Type B pancreatic cell (in vitro differentiated cells): Measurements from ENCODE around the gene DIAPH3. TPM values are rescaled to one million over a fixed set of nuclear protein-coding genes. Genes with fewer than 3 reads are reported as not detected.

Source experiments
- DNase-seq: peaks from one replicate; pipeline ENCODE4 v3.0.0; 2021; ENCODE audit warnings: mixed read lengths; ENCODE audit not compliant: unreplicated experiment; ENCODE audit errors: extremely low spot score
- H3K27ac Mint-ChIP-seq: 2 replicates; pipeline ENCODE4 v1.8.0; 2021; ENCODE audit warnings: mild to moderate bottlenecking, mixed read lengths
- H3K27me3 Mint-ChIP-seq: 2 replicates; pipeline ENCODE4 v1.8.0; 2021; ENCODE audit warnings: mixed read lengths
- H3K36me3 Mint-ChIP-seq: 2 replicates; pipeline ENCODE4 v1.8.0; 2021; ENCODE audit warnings: mixed read lengths
- H3K4me1 Mint-ChIP-seq: one replicate; pipeline ENCODE4 v1.8.0; 2021; ENCODE audit warnings: mixed read lengths; ENCODE audit not compliant: unreplicated experiment
- H3K4me3 Mint-ChIP-seq: 2 replicates; pipeline ENCODE4 v1.8.0; 2021; ENCODE audit warnings: mild to moderate bottlenecking, mixed read lengths
- H3K9me3 Mint-ChIP-seq: 2 replicates; pipeline ENCODE4 v1.8.0; 2021; ENCODE audit warnings: mixed read lengths
- CTCF ChIP-seq: fragments of 200-600 bp; sonication (generic); conservative IDR thresholded peaks from 2 replicates; pipeline ENCODE4 v1.5.0; 2021; ENCODE audit warnings: antibody characterized with exemption, mild to moderate bottlenecking
- total RNA-seq: library from RNA; stranded (reverse); gene quantifications from 2 replicates; pipeline ENCODE4 v1.2.1, GENCODE V29; 2021; ENCODE audit warnings: low replicate concordance

Gene DIAPH3
- total RNA-seq, 1 donor from 2014 or later = 16.9 TPM

- H3K4me1 Mint-ChIP-seq = peaks cover 16% of the 10 kb centered on the region
- peaks cover 4% of the 10 kb centered on the region for H3K36me3 Mint-ChIP-seq
- no peaks in the 10 kb centered on the region for H3K9me3 Mint-ChIP-seq
- TF ChIP-seq CTCF = no peak
- DNase-seq = no peak
- no peak overlapping the region for H3K4me3 Mint-ChIP-seq
- no peaks in the 10 kb centered on the region for H3K27me3 Mint-ChIP-seq
- no peak overlapping the region for H3K27ac Mint-ChIP-seq
Measured at GRCh38 chr13:59787679-59788078, 376.0 kb downstream of the DIAPH3 start.

GRCh38 chr13:59782696-59783095, 381.0 kb downstream of the DIAPH3 start:
- H3K4me3 Mint-ChIP-seq = no peak overlapping the region
- peaks cover 5% of the 10 kb centered on the region for H3K36me3 Mint-ChIP-seq
- no peak for TF ChIP-seq CTCF
- H3K27me3 Mint-ChIP-seq = no peaks in the 10 kb centered on the region
- DNase-seq = no peak
- H3K4me1 Mint-ChIP-seq = no peaks in the 10 kb centered on the region
- H3K27ac Mint-ChIP-seq = peak overlapping the region; percentile 12
- H3K9me3 Mint-ChIP-seq = no peaks in the 10 kb centered on the region

- Mint-ChIP-seq H3K27me3 (no peaks in the 10 kb centered on the region), H3K4me1 (peaks cover 1% of the 10 kb centered on the region), H3K4me3 (no peak overlapping the region), H3K9me3 (no peaks in the 10 kb centered on the region), H3K36me3 (peaks cover 5% of the 10 kb centered on the region), H3K27ac (no peak overlapping the region)
- no peak for DNase-seq
- no peak for TF ChIP-seq CTCF
Measured at GRCh38 chr13:59780058-59780457, 383.7 kb downstream of the DIAPH3 start.

- Mint-ChIP-seq H3K4me1 (peaks cover 11% of the 10 kb centered on the region), H3K36me3 (peaks cover 5% of the 10 kb centered on the region)
- no peak for DNase-seq
Measured at GRCh38 chr13:59776924-59777690, 386.6 kb downstream of the DIAPH3 start.

GRCh38 chr13:59774491-59774971, 389.2 kb downstream of the DIAPH3 start:
- Mint-ChIP-seq H3K4me1 (peaks cover 15% of the 10 kb centered on the region), H3K9me3 (no peaks in the 10 kb centered on the region), H3K4me3 (no peak overlapping the region), H3K27me3 (peaks cover 7% of the 10 kb centered on the region), H3K27ac (peak overlapping the region; percentile 49), H3K36me3 (no peaks in the 10 kb centered on the region)
- DNase-seq = no peak
- TF ChIP-seq CTCF = no peak

More at GRCh38 chr13:59776924-59777690, 386.6 kb downstream of the DIAPH3 start:
- Mint-ChIP-seq H3K27me3 (peaks cover 4% of the 10 kb centered on the region), H3K4me3 (no peak overlapping the region), H3K9me3 (no peaks in the 10 kb centered on the region), H3K27ac (no peak overlapping the region)
- no peak for TF ChIP-seq CTCF
